Skeletal muscle satellite cell (primary cell): ENCODE measurements around the gene ZNRF1.
A peak's percentile ranks its signal among the peaks of the same experiment; 100 is the strongest.
"Not testable (repeated sequence)": the region's sequence is repeated elsewhere in the genome, so short reads cannot be mapped to it uniquely, and the experiment has no call there.

Experiments
- H3K27me3 ChIP-seq: 2 replicates; pipeline ENCODE4 v1.7.0; 2013; ENCODE audit warnings: low read length; ENCODE audit not compliant: control insufficient read depth, insufficient read depth
- H3K36me3 ChIP-seq: 2 replicates; pipeline ENCODE4 v1.7.0; 2013; ENCODE audit warnings: mild to moderate bottlenecking, control low read depth, low read length; ENCODE audit not compliant: insufficient read depth
- H3K4me1 ChIP-seq: 2 replicates; pipeline ENCODE4 v1.7.0; 2013; ENCODE audit warnings: low read length; ENCODE audit not compliant: control insufficient read depth, insufficient read depth
- H3K4me2 ChIP-seq: 2 replicates; pipeline ENCODE4 v1.7.0; 2013; ENCODE audit warnings: mild to moderate bottlenecking, low read length
- H3K4me3 ChIP-seq: 2 replicates; pipeline ENCODE4 v1.7.0; 2013; ENCODE audit warnings: low read length
- H3K9ac ChIP-seq: 2 replicates; pipeline ENCODE4 v1.7.0; 2013; ENCODE audit warnings: mild to moderate bottlenecking, low read depth, low read length, moderate library complexity
- H3K9me3 ChIP-seq: replicated peaks from 2 replicates; pipeline ENCODE4 v1.7.0; 2013; ENCODE audit warnings: mild to moderate bottlenecking, control low read depth, low read length

ZNRF1 gene

DNA sequence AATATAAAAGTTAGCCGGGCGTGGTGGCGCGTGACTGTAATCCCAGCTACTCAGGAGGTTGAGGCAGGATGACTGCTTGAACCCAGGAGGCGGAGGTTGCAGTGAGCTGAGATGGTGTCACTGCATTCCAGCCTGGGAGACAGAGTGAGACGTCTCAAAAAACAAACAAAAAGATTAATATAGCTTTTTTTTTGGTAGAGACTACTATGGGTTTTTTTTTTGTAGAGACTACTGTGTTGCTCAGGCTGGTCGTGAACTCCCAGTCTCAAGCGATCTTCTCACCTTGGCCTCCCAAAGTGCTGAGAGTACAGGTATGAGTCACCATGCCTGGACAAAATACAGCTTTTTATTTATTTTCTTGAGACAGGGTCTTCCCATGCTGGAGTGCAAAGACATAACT lies 20.2 kb downstream of the ZNRF1 start:
- no peaks in the 10 kb centered on the region for H3K36me3 ChIP-seq

DNA sequence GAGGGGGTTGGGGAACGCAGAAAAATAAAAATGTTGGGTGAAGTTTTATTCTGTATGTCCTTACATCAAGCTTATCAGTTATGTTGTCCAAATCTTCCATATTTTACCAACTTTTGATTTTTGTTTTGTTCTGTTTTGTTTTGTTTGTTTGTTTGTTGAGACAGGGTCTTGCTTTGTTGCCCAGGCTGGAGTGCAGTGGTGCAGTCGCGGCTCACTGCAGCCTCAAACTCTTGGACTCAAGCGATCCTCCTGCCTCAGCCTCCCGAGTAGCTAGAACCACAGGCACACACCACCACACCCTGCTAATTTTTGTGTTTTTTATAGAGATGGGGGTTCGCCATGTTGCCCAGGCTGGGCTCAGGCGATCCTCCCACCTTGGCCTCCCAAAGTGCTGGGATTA lies 20.8 kb downstream of the ZNRF1 start:
- H3K4me1 ChIP-seq, result peaks cover 15% of the 10 kb centered on the region

More for the DNA sequence above, 20.2 kb downstream of the ZNRF1 start:
- Histone ChIP-seq H3K27me3 (no peaks in the 10 kb centered on the region), H3K4me1 (peaks cover 13% of the 10 kb centered on the region), H3K4me2 (no peak overlapping the region), H3K9me3 (no peaks in the 10 kb centered on the region), H3K4me3 (no peak overlapping the region), H3K9ac (no peak overlapping the region)

DNA sequence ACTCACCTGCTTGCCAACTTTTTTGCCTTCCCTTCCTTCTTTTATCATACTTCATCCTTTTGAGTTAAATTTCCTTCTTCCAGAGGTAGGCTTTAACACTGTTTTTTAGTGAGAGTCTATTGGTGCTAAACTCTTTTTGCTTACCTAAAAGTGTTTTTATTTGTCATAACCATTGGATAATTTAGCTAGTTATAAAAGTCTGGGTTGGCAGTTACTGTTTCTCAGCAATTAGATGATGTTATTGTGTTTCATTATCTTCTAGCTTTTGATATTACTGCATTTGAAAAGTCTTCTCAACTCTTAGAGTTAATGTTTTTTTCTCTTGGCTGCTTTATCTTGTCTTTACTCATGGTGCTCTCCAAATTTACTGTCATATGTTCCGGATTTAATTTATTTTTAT lies 22.6 kb downstream of the ZNRF1 start:
- Histone ChIP-seq H3K4me3 (no peak overlapping the region), H3K36me3 (no peaks in the 10 kb centered on the region), H3K27me3 (no peaks in the 10 kb centered on the region), H3K4me2 (no peak overlapping the region), H3K9me3 (no peaks in the 10 kb centered on the region), H3K9ac (no peak overlapping the region), H3K4me1 (peaks cover 29% of the 10 kb centered on the region)

More for the DNA sequence above, 20.8 kb downstream of the ZNRF1 start:
- Histone ChIP-seq H3K9ac (no peak overlapping the region), H3K27me3 (no peaks in the 10 kb centered on the region), H3K36me3 (no peaks in the 10 kb centered on the region), H3K9me3 (no peaks in the 10 kb centered on the region), H3K4me3 (no peak overlapping the region), H3K4me2 (no peak overlapping the region)

DNA sequence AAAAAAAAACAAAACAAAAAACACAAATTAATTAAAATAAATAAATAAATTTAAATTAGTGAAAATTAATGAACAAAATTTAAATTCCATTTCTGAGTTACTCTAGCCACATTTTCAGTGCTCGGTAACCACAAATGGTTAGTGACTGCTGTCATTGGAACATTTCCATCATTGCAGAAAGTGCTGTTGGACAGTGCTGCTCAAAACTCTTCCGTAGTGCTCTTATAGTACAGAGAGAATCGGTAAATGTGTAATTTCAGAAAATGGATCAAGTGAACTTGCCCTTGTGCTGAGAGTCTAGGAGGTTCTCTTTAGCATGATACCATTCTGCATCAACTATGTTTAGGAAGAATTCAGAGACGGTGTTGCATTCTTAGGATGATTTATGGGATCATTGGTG lies 23.7 kb downstream of the ZNRF1 start:
- H3K27me3 ChIP-seq, result no peaks in the 10 kb centered on the region
- H3K4me3 ChIP-seq, result no peak overlapping the region

DNA sequence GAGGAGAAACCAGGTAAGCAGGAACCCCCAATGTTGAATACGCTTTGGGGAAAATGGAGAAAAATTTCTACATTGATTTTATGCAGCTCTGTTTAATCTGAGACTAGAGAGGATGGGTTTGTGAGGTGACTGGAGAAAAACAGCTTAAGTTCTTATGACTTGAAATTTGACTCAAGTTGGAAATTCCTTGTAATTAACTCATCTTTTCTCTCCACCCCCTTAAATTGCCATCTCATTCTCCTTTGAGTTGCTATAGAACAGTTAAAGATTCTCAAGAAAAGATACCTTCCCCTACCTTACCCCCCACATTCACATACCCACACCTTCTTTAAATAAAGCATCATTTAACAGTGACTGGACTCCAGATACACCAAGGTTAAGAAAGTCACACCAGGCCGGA lies 24.2 kb downstream of the ZNRF1 start:
- Histone ChIP-seq H3K36me3 (no peaks in the 10 kb centered on the region), H3K4me1 (peaks cover 43% of the 10 kb centered on the region), H3K9ac (no peak overlapping the region), H3K9me3 (no peaks in the 10 kb centered on the region), H3K4me3 (no peak overlapping the region), H3K27me3 (no peaks in the 10 kb centered on the region), H3K4me2 (no peak overlapping the region)

More for the DNA sequence above, 23.7 kb downstream of the ZNRF1 start:
- Histone ChIP-seq H3K9ac (no peak overlapping the region), H3K36me3 (no peaks in the 10 kb centered on the region), H3K4me1 (peaks cover 39% of the 10 kb centered on the region), H3K4me2 (no peak overlapping the region), H3K9me3 (no peaks in the 10 kb centered on the region)

DNA sequence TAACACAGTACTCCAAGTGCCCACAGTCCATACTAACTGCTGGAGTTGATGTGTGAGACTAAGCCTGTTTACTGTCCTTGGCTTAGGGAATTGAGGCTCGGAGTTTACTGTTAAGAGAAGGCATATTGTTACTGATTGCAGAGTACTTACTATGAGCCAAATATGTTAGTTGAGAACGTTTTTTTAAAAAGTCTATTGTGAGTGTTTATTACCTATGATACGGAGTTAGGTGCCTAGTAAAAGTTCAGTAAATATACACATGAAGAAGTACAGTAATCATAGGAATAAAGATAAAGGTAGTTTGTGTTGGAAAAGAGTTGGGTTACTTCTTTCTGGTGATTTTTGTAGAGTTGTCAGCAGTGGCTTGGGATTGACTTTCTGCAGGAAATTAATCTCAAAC lies 25.4 kb downstream of the ZNRF1 start:
- Histone ChIP-seq H3K4me2 (no peak overlapping the region), H3K4me1 (peaks cover 46% of the 10 kb centered on the region), H3K36me3 (no peaks in the 10 kb centered on the region), H3K9ac (no peak overlapping the region), H3K4me3 (no peak overlapping the region), H3K27me3 (no peaks in the 10 kb centered on the region), H3K9me3 (no peaks in the 10 kb centered on the region)

DNA sequence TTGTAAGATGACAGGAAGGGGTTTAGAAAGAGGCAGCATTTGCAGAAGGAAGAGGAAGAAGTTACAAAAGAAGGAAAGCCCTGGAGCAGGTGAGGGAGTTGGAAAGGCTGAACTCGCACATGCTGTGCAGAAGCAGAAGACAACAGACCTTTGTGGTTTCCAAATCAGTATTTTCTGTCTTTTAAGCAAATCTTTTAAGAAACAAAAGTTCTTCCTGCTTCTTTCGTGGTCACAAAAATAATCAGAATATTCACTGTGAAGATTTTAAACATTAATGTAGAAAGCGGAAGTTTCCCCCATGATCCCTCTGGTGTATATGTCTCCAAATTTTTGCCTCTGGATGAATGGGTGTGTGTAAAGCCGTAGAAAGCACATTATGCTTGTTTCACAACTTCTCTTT lies 25.8 kb downstream of the ZNRF1 start:
- H3K9ac ChIP-seq, result no peak overlapping the region
- H3K4me2 ChIP-seq, result no peak overlapping the region
- no peak overlapping the region for H3K4me3 ChIP-seq
- H3K9me3 ChIP-seq, result no peaks in the 10 kb centered on the region
- H3K27me3 ChIP-seq, result no peaks in the 10 kb centered on the region
- no peaks in the 10 kb centered on the region for H3K36me3 ChIP-seq
- H3K4me1 ChIP-seq, result peaks cover 48% of the 10 kb centered on the region

DNA sequence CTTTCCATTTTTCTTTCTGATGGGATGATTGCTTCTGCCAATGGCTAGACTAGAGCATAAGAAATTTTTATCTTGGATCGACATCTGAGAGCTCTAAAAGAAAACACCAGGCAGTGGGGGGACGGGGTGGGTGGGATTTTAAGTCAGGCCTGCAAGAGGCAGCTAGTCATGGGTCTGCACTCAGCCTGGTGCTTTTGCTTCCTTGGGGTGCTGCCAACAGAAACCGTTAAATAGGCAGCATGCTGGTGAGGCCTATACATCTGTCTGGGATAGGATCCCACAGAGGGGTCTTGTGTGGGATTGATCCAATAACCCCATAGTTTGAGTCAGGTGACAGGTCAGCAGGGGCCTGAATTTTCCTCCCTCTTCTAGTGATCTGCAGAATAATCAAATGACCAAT lies 26.9 kb downstream of the ZNRF1 start:
- Histone ChIP-seq H3K4me2 (peak overlapping the region; percentile 56), H3K36me3 (no peaks in the 10 kb centered on the region), H3K27me3 (no peaks in the 10 kb centered on the region), H3K9me3 (no peaks in the 10 kb centered on the region), H3K9ac (peak overlapping the region; percentile 59), H3K4me3 (no peak overlapping the region), H3K4me1 (peaks cover 57% of the 10 kb centered on the region)

DNA sequence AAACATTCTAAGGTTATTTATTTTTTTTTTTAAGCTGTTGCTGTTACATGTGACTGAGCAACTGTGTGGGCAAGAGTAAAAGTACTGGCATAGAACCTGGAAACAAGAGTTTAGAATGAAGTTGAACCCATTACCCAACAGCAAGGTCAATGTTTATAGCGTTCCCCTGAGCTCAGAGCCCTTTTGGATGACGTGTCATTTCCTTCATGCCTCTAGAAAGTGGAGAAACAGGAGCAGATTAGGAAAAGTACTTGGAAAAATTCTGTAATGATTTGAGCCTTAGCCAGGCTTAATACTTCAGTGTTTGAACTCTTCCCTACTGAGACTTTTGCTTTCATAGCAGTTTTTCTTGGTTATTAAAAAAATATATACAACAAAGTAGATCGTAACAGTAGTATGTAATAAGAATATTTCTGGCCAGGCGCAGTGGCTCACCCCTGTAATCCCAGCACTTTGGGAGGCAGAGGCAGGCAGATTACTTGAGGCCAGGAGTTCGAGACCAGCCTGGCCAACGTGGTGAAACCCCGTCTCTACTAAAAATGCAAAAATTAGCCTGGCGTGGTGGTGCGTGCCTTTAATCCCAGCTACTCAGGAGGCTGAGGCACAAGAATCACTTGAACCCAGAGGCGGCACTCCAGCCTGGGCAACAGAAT lies 27.5 kb downstream of the ZNRF1 start:
- Histone ChIP-seq H3K4me2 (peak overlapping the region; percentile 32), H3K9ac (peak overlapping the region; percentile 59), H3K4me1 (peaks cover 59% of the 10 kb centered on the region)
- H3K9me3 ChIP-seq, H3K4me3 ChIP-seq, H3K27me3 ChIP-seq, H3K36me3 ChIP-seq: not testable (repeated sequence)

DNA sequence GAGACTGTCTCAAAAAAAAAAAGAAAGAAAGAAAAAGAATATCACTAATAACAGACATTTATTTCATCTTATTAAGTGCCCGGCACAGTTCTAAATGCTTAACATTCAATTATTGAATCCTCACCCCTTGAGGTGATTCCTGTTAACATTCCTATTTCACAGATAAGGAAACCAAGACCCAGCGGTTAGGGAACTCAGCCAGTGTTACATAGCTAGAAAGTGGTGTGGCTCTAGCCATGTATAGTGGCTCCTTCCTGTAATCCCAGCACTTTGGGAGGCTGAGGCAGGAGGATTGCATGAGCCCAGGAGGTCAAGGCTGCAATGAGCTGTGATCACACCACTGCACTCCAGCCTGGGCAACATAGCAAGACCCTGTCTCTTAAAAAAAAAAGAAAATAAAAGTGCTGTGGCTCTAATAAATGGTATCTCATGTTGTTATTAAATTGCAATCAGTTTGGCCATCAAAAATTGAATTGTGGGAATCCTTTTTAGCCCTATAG lies 28.1 kb downstream of the ZNRF1 start:
- peaks cover 59% of the 10 kb centered on the region for H3K4me1 ChIP-seq
- no peak overlapping the region for H3K4me2 ChIP-seq
- peak overlapping the region; percentile 38 for H3K9ac ChIP-seq
- no peaks in the 10 kb centered on the region for H3K9me3 ChIP-seq
- no peaks in the 10 kb centered on the region for H3K36me3 ChIP-seq
- H3K4me3 ChIP-seq, result no peak overlapping the region
- H3K27me3 ChIP-seq, result no peaks in the 10 kb centered on the region

DNA sequence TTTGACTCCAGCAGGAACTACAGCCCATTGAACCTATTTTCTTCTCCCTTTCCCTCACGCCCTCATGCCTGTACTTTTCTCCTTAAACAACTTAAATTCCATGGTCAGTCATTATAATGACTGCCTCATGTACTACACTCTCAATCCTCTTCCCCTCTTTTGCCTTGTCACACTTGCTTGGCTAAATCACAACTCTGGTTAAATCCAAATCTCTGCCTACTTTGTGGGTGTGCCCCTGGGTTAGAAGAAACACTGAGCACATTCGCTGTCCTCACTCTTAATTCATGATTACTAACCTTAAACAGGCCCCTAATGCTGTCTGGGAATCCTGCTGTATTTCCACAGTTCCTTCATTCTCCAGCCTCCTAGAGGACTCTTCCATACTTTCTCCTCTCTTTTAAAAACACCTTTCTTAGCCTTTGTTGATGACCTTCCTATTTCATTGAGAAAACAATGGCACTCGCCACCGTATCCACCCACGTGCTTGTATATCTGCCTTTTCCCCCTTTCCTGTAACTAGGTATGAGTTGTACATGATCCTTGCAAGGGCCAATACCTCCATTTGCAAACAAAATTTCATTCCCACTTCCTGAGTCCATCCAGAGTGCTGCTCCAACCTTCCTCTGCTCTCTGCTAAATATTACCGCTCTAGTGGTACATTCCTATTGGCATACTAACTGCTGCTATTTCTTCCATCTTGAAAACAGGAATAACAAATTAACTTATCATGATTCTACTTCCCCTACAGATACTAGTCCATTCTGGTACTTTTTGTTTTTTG lies 28.9 kb downstream of the ZNRF1 start:
- peaks cover 56% of the 10 kb centered on the region for H3K4me1 ChIP-seq
- no peaks in the 10 kb centered on the region for H3K9me3 ChIP-seq
- no peaks in the 10 kb centered on the region for H3K36me3 ChIP-seq
- no peaks in the 10 kb centered on the region for H3K27me3 ChIP-seq
- no peak overlapping the region for H3K4me3 ChIP-seq
- H3K9ac ChIP-seq, result no peak overlapping the region
- no peak overlapping the region for H3K4me2 ChIP-seq
